Neural cell (in vitro differentiated cells): ENCODE measurements around the gene ZAR1. TPM values are rescaled to one million over a fixed set of nuclear protein-coding genes. Genes with fewer than 3 reads are reported as not detected.

Source experiments
- H2AFZ ChIP-seq: fragments of 200-600, 300-800 bp; sonication (generic), shearing (Covaris generic); 2 replicates; pipeline ENCODE4 v1.6.0; 2014; ENCODE audit warnings: low read depth, mild to moderate bottlenecking, antibody characterized with exemption, low read length, moderate library complexity
- H3F3A ChIP-seq: fragments of 200-600 bp; shearing (Covaris generic); 2 replicates; pipeline ENCODE4 v1.6.1; 2016; ENCODE audit warnings: mild to moderate bottlenecking, moderate library complexity, mixed read lengths, antibody characterized with exemption, low read length; ENCODE audit not compliant: insufficient read depth, poor library complexity, severe bottlenecking
- H3K27ac ChIP-seq: fragments of 200-600, 300-800 bp; sonication (generic), shearing (Covaris generic); 2 replicates; pipeline ENCODE4 v1.5.1; 2014; ENCODE audit warnings: mild to moderate bottlenecking, low read length, moderate library complexity
- H3K27me3 ChIP-seq: fragments of 300-800, 200-600 bp; sonication (generic), shearing (Covaris generic); 2 replicates; pipeline ENCODE4 v1.6.0; 2014; ENCODE audit warnings: mild to moderate bottlenecking, low read depth, low read length, moderate library complexity; ENCODE audit not compliant: insufficient read depth
- H3K36me3 ChIP-seq: fragments of 300-800, 200-600 bp; sonication (generic), shearing (Covaris generic); 2 replicates; pipeline ENCODE4 v1.5.1; 2014; ENCODE audit warnings: mild to moderate bottlenecking, antibody characterized with exemption, low read length, moderate library complexity; ENCODE audit not compliant: insufficient read depth
- H3K4me2 ChIP-seq: fragments of 300-800, 200-600 bp; sonication (generic), shearing (Covaris generic); 2 replicates; pipeline ENCODE4 v1.6.0; 2014; ENCODE audit warnings: mild to moderate bottlenecking, low read length
- H3K4me3 ChIP-seq: fragments of 300-800, 200-600 bp; sonication (generic), shearing (Covaris generic); 2 replicates; pipeline ENCODE4 v1.5.1; 2014; ENCODE audit warnings: mild to moderate bottlenecking, low read length, moderate library complexity
- H3K79me2 ChIP-seq: fragments of 200-600 bp; shearing (Covaris generic); replicated peaks from 2 replicates; pipeline ENCODE4 v1.6.0; 2014; ENCODE audit warnings: mild to moderate bottlenecking, low read length, moderate library complexity; ENCODE audit not compliant: insufficient read depth
- H3K9ac ChIP-seq: fragments of 300-800, 200-600 bp; sonication (generic), shearing (Covaris generic); 2 replicates; pipeline ENCODE4 v1.6.1; 2016; ENCODE audit warnings: mild to moderate bottlenecking, low read length, mixed read lengths
- H3K9me2 ChIP-seq: fragments of 200-600 bp; shearing (Covaris generic); 2 replicates; pipeline ENCODE4 v1.6.1; 2016; ENCODE audit warnings: mild to moderate bottlenecking, low read length, mixed read lengths; ENCODE audit not compliant: insufficient read depth
- H3K9me3 ChIP-seq: fragments of 200-600, 300-800 bp; sonication (generic), shearing (Covaris generic); 2 replicates; pipeline ENCODE4 v1.6.1; 2016; ENCODE audit warnings: mild to moderate bottlenecking, mixed run types, low read length, moderate library complexity, mixed read lengths
- H4K20me1 ChIP-seq: fragments of 200-600 bp; shearing (Covaris generic); 2 replicates; pipeline ENCODE4 v1.6.1; 2016; ENCODE audit warnings: mild to moderate bottlenecking, mixed run types; ENCODE audit not compliant: insufficient read depth
- EP300 ChIP-seq: fragments of 450-650 bp; conservative IDR thresholded peaks from 2 replicates; pipeline ENCODE4 v1.6.1; 2014; ENCODE audit warnings: antibody characterized with exemption, mild to moderate bottlenecking, moderate library complexity; ENCODE audit not compliant: poor library complexity, severe bottlenecking
- EZH2 ChIP-seq: fragments of 200-600, 300-800 bp; shearing (Covaris generic), sonication (generic); IDR thresholded peaks from 2 replicates; pipeline ENCODE4 v1.6.1; 2014; ENCODE audit warnings: antibody characterized with exemption, low read length, borderline replicate concordance, mild to moderate bottlenecking; ENCODE audit not compliant: insufficient read depth, poor library complexity, severe bottlenecking
- MXI1 ChIP-seq: fragments of 450-650 bp; conservative IDR thresholded peaks from 2 replicates; pipeline ENCODE4 v1.6.1; 2014; ENCODE audit warnings: antibody characterized with exemption, mild to moderate bottlenecking; ENCODE audit not compliant: poor library complexity, severe bottlenecking
- POLR2AphosphoS5 ChIP-seq: IDR thresholded peaks from 2 replicates; pipeline ENCODE4 v1.6.1; 2012
- RAD21 ChIP-seq: fragments of 450-650 bp; conservative IDR thresholded peaks from 2 replicates; pipeline ENCODE4 v1.6.1; 2014; ENCODE audit warnings: antibody characterized with exemption, mild to moderate bottlenecking, moderate library complexity
- SMC3 ChIP-seq: fragments of 450-650 bp; conservative IDR thresholded peaks from 2 replicates; pipeline ENCODE4 v1.6.1; 2014; ENCODE audit warnings: antibody characterized with exemption, mild to moderate bottlenecking, moderate library complexity; ENCODE audit not compliant: poor library complexity
- TAF1 ChIP-seq: IDR thresholded peaks from 2 replicates; pipeline ENCODE4 v1.6.1; 2012; ENCODE audit warnings: low read depth
- polyA plus RNA-seq: library from polyadenylated mRNA; depleted of rRNA; stranded (reverse); fragments of >200 nt; gene quantifications from 2 replicates; pipeline ENCODE4 v1.2.3, GENCODE V29; 2014
- TF ChIP-seq, protein P1 (sequence below): fragments of 450-650 bp; IDR thresholded peaks from 2 replicates; pipeline ENCODE4 v1.5.1; 2014; ENCODE audit warnings: antibody characterized with exemption, mild to moderate bottlenecking, moderate library complexity; ENCODE audit not compliant: poor library complexity, severe bottlenecking
- TF ChIP-seq, protein P2 (sequence below): IDR thresholded peaks from 2 replicates; pipeline ENCODE4 v1.6.1; 2012; ENCODE audit warnings: borderline replicate concordance

Gene ZAR1
- polyA plus RNA-seq, 1 donor from 2014 or later: not detected

- Histone ChIP-seq H3K27me3 (no peaks in the 10 kb centered on the region), H3K79me2 (no peaks in the 10 kb centered on the region), H3K9me3 (no peaks in the 10 kb centered on the region), H3K4me3 (no peak overlapping the region), H3K36me3 (no peaks in the 10 kb centered on the region), H3F3A (no peaks in the 10 kb centered on the region), H2AFZ (no peak overlapping the region), H3K4me2 (no peak overlapping the region), H3K9me2 (no peaks in the 10 kb centered on the region), H4K20me1 (no peaks in the 10 kb centered on the region), H3K27ac (no peak overlapping the region), H3K9ac (no peak overlapping the region)
- TF ChIP-seq SMC3 (no peak), MXI1 (no peak), POLR2AphosphoS5 (no peak), TAF1 (no peak), EZH2 (no peak), EP300 (no peak), RAD21 (no peak)
- TF ChIP-seq, protein P1, sequence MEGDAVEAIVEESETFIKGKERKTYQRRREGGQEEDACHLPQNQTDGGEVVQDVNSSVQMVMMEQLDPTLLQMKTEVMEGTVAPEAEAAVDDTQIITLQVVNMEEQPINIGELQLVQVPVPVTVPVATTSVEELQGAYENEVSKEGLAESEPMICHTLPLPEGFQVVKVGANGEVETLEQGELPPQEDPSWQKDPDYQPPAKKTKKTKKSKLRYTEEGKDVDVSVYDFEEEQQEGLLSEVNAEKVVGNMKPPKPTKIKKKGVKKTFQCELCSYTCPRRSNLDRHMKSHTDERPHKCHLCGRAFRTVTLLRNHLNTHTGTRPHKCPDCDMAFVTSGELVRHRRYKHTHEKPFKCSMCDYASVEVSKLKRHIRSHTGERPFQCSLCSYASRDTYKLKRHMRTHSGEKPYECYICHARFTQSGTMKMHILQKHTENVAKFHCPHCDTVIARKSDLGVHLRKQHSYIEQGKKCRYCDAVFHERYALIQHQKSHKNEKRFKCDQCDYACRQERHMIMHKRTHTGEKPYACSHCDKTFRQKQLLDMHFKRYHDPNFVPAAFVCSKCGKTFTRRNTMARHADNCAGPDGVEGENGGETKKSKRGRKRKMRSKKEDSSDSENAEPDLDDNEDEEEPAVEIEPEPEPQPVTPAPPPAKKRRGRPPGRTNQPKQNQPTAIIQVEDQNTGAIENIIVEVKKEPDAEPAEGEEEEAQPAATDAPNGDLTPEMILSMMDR: no peak
- TF ChIP-seq, protein P2, sequence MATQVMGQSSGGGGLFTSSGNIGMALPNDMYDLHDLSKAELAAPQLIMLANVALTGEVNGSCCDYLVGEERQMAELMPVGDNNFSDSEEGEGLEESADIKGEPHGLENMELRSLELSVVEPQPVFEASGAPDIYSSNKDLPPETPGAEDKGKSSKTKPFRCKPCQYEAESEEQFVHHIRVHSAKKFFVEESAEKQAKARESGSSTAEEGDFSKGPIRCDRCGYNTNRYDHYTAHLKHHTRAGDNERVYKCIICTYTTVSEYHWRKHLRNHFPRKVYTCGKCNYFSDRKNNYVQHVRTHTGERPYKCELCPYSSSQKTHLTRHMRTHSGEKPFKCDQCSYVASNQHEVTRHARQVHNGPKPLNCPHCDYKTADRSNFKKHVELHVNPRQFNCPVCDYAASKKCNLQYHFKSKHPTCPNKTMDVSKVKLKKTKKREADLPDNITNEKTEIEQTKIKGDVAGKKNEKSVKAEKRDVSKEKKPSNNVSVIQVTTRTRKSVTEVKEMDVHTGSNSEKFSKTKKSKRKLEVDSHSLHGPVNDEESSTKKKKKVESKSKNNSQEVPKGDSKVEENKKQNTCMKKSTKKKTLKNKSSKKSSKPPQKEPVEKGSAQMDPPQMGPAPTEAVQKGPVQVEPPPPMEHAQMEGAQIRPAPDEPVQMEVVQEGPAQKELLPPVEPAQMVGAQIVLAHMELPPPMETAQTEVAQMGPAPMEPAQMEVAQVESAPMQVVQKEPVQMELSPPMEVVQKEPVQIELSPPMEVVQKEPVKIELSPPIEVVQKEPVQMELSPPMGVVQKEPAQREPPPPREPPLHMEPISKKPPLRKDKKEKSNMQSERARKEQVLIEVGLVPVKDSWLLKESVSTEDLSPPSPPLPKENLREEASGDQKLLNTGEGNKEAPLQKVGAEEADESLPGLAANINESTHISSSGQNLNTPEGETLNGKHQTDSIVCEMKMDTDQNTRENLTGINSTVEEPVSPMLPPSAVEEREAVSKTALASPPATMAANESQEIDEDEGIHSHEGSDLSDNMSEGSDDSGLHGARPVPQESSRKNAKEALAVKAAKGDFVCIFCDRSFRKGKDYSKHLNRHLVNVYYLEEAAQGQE: no peak
These were observed 14.3 kb upstream of the ZAR1 start for GRCh38 chr4:48475770-48476169.

DNA sequence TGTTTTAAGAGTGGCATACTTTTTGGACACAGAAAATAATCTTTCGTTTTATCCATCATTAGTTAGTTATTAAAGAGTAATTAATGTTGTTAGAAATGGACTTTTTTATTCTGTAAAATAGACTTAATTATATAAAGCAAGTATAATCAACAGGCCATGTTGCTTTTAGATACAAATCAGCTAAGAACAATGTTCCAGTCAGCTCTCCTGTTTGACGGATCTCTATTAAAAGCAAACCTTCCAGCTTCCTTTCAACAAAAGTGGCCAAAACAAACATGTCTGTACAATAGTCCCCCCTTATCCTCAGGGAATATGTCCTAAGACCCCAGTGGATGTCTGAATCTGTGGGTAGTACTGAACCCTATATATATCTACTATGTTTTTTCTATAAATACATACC lies 11.8 kb upstream of the ZAR1 start:
- H3K79me2 ChIP-seq: no peaks in the 10 kb centered on the region
- H3K36me3 ChIP-seq: no peaks in the 10 kb centered on the region
- H3K4me2 ChIP-seq: no peak overlapping the region
- H3K9me2 ChIP-seq: no peaks in the 10 kb centered on the region
- H3F3A ChIP-seq: no peaks in the 10 kb centered on the region
- H2AFZ ChIP-seq: no peak overlapping the region
- no peak overlapping the region for H3K4me3 ChIP-seq
- TF ChIP-seq POLR2AphosphoS5 (no peak), SMC3 (no peak), TAF1 (no peak)
- no peaks in the 10 kb centered on the region for H3K9me3 ChIP-seq
- H3K27ac ChIP-seq: no peak overlapping the region
- H3K27me3 ChIP-seq: no peaks in the 10 kb centered on the region
- no peak overlapping the region for H3K9ac ChIP-seq
- no peaks in the 10 kb centered on the region for H4K20me1 ChIP-seq

DNA sequence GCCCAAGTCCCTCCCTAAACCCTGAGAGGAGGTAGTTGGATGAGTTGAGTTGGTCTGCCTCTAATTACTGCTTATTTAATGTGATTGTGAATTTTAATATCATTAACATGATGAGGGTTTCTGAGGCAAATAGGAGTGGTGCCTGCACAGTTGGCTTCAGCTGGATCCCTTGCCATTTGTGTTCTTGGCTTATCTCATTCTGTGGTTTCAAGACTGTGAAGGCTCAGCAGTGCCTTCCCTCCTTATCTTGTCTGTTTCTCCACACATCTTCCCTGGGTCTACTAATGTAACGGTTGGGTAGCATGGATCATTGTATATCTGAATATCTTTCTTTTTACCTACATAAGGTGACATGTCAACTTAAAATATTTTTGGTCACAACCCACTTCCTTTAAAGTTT lies 8.5 kb upstream of the ZAR1 start:
- Histone ChIP-seq H3K4me3 (no peak overlapping the region), H2AFZ (no peak overlapping the region), H3K27me3 (peaks cover 3% of the 10 kb centered on the region), H3K9me2 (no peaks in the 10 kb centered on the region), H3K27ac (no peak overlapping the region), H3F3A (no peaks in the 10 kb centered on the region), H3K9ac (no peak overlapping the region), H4K20me1 (no peaks in the 10 kb centered on the region), H3K4me2 (no peak overlapping the region), H3K36me3 (no peaks in the 10 kb centered on the region), H3K79me2 (peaks cover 22% of the 10 kb centered on the region), H3K9me3 (no peaks in the 10 kb centered on the region)
- TF ChIP-seq MXI1: no peak
- no peak for TF ChIP-seq POLR2AphosphoS5
- TF ChIP-seq EZH2: no peak
